Omental fat pad (tissue), 4 donors: ENCODE results near the gene ETFRF1. TPM values are rescaled to one million over a fixed set of nuclear protein-coding genes. Genes with fewer than 3 reads are reported as not detected.
A peak's percentile ranks its signal among the peaks of the same experiment; 100 is the strongest.

Experiments used
- ATAC-seq: fragments of 150-250 bp; one replicate; pipeline ENCODE4 v1.9.1; 2016; ENCODE audit warnings: mild to moderate bottlenecking, moderate library complexity; ENCODE audit not compliant: low FRiP score
- DNase-seq: peaks from one replicate; pipeline ENCODE4 v3.0.0-alpha.2; 2019; ENCODE audit warnings: low spot score
- total RNA-seq, 4 donors: library from RNA; depleted of rRNA; stranded (reverse); fragments of >200 nt; gene quantifications; one replicate each; pipeline ENCODE4 v1.1.0, GENCODE V29; 2016
- TF ChIP-seq, protein P1 (sequence below), 3 donors: fragments of 450-650 bp; IDR thresholded peaks; one replicate each; pipeline ENCODE4 v1.5.1; 2016 to 2017; ENCODE audit warnings: antibody characterized with exemption in 3 of 3, mild to moderate bottlenecking in 3 of 3, moderate library complexity in 2 of 3

Gene ETFRF1
- total RNA-seq, 4 donors from 2014 or later: 21.3 to 54.5 (median 33.9) TPM

DNA sequence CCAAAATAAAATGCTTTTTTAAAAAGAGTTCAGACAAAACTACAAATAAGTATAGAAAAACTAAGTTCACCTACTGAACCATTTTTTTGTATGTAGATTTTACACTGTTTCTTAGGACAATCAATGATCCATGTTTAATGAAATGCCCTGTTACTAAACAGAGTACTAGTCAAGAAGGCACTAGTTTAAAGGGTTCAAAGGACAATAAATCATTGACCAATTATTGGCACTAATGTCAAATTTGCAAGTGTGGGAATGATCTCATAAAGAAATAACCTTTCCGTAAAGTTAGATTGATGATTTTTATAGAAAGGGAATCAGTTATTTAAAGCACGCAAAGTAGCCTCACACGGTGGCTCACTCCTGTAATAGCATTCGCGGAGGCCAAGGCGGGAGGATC is 4.2 kb upstream of the ETFRF1 start:
- ATAC-seq (no peak), DNase-seq (no peak)
- TF ChIP-seq, protein P1, sequence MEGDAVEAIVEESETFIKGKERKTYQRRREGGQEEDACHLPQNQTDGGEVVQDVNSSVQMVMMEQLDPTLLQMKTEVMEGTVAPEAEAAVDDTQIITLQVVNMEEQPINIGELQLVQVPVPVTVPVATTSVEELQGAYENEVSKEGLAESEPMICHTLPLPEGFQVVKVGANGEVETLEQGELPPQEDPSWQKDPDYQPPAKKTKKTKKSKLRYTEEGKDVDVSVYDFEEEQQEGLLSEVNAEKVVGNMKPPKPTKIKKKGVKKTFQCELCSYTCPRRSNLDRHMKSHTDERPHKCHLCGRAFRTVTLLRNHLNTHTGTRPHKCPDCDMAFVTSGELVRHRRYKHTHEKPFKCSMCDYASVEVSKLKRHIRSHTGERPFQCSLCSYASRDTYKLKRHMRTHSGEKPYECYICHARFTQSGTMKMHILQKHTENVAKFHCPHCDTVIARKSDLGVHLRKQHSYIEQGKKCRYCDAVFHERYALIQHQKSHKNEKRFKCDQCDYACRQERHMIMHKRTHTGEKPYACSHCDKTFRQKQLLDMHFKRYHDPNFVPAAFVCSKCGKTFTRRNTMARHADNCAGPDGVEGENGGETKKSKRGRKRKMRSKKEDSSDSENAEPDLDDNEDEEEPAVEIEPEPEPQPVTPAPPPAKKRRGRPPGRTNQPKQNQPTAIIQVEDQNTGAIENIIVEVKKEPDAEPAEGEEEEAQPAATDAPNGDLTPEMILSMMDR (IDR thresholded peaks at IDR 0.05): no peak

- DNase-seq (no peak), ATAC-seq (no peak)
- TF ChIP-seq, protein P1 (IDR thresholded peaks at IDR 0.05): no peak
Observed at GRCh38 chr12:25194214-25194613, 823 bp upstream of the ETFRF1 start.

- TF ChIP-seq, protein P1 (IDR thresholded peaks at IDR 0.05): no peak
- ATAC-seq: peak; percentile 24
- DNase-seq: no peak
Observed at GRCh38 chr12:25194722-25195055, 348 bp upstream of the ETFRF1 start.

GRCh38 chr12:25197608-25198007 is 2.6 kb downstream of the ETFRF1 start:
- ATAC-seq: no peak
- TF ChIP-seq, protein P1 (IDR thresholded peaks at IDR 0.05): no peak
- no peak for DNase-seq

DNA sequence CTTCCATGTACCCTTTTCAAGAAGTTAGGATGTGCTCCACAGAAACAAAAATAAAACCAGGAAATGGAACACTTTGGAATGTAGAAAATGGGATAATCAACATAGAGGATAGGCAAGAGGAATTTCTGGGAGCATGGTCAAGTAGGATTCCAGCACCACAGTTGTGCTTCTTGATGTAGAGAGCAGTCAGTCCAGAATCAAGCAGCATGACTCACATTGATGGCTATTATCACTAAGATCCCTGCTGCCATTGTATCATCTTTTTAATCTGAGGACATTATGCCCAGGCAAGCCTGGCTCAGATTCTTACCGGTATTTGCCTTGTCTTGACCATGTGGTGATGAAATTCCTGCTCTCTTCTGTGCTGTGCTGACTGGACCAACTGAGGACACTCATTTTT is 5.7 kb downstream of the ETFRF1 start:
- DNase-seq (no peak), ATAC-seq (no peak)
- TF ChIP-seq, protein P1 (IDR thresholded peaks at IDR 0.05): no peak

DNA sequence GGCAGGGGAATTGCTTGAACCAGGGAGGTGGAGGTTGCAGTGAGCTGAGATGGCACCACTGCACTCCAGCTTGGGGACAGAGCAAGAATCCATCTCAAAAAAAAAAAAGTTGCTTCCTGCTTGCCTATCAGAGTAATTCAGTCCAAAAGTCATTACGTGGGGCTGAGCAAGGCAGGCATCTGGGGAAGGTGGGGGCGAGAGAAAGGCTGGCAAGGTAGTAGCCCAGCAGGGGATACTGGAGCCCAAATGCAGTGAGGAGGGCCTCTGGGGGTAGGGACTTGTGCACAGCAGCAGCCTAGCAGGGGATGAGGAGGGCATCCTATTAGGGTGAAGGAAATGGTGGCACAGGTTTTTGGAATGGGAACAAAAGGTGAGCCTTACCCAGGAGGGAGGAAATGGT is 7.1 kb downstream of the ETFRF1 start:
- ATAC-seq (no peak), DNase-seq (no peak)
- TF ChIP-seq, protein P1 (IDR thresholded peaks at IDR 0.05): no peak

DNA sequence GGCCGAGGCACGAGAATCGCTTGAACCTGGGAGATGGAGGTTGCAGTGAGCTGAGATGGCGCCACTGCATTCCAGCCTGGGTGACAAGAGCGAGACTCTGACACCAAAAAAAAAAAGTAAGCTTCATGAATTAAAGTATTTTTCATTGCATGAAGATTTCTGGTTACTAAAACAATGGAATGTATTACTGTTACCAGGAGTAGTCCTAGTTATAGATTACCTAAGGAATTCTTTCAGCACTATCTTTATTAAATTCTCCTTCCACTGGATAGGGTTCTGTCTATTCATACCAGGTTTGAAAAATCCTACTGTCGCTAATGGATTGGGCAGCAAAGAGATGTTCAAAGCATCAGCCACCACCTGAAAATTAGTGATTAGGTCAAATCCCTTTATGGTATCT is 12.4 kb downstream of the ETFRF1 start:
- ATAC-seq: no peak
- TF ChIP-seq, protein P1 (IDR thresholded peaks at IDR 0.05): no peak
- no peak for DNase-seq
